ENCODE data around the gene FPGT.
"Not testable (repeated sequence)": the region's sequence is repeated elsewhere in the genome, so short reads cannot be mapped to it uniquely, and the experiment has no call there.

The FPGT gene

GRCh38 chr1:74253243-74253824 lies 55.3 kb downstream of the FPGT start:
- not testable (repeated sequence) for DNase-seq (ENCODE audit: extremely low read depth in 1 of 2, low read depth in 1 of 2)

Measured in stimulated activated CD8-positive, alpha-beta memory T cell treated with anti-CD3 and anti-CD28 coated beads, Interleukin-7, amount 100 ng/mL, for 48 hours (primary cell).